Kidney epithelial cell (primary cell): Measurements from ENCODE around the gene OTUD7B. TPM values are rescaled to one million over a fixed set of nuclear protein-coding genes. Genes with fewer than 3 reads are reported as not detected.

Experiments
- DNase-seq: peaks from one replicate; pipeline ENCODE4 v3.0.0-alpha.2; 2010; ENCODE audit warnings: low read depth
- H3K27me3 ChIP-seq: 2 replicates; pipeline ENCODE4 v1.6.0; 2011; ENCODE audit warnings: low read length; ENCODE audit not compliant: control insufficient read depth, insufficient read depth
- H3K36me3 ChIP-seq: 2 replicates; pipeline ENCODE4 v1.5.1; 2011; ENCODE audit warnings: low read length; ENCODE audit not compliant: control insufficient read depth, insufficient read depth
- H3K4me3 ChIP-seq: 2 replicates; pipeline ENCODE4 v1.5.1; 2011; ENCODE audit warnings: low read depth, mild to moderate bottlenecking, control low read depth, low read length
- CTCF ChIP-seq: IDR thresholded peaks from 2 replicates; pipeline ENCODE4 v1.5.1; 2011; ENCODE audit warnings: mild to moderate bottlenecking, moderate library complexity, low read length, control low read depth, inconsistent platforms; ENCODE audit not compliant: insufficient read depth, poor library complexity, severe bottlenecking
- total RNA-seq: library from RNA; depleted of rRNA; stranded (reverse); fragments of >200 nt; gene quantifications from 2 replicates; pipeline ENCODE4 v1.2.3, GENCODE V29; 2015

Gene OTUD7B
- total RNA-seq, 1 donor from 2014 or later: 14.7 TPM

DNA sequence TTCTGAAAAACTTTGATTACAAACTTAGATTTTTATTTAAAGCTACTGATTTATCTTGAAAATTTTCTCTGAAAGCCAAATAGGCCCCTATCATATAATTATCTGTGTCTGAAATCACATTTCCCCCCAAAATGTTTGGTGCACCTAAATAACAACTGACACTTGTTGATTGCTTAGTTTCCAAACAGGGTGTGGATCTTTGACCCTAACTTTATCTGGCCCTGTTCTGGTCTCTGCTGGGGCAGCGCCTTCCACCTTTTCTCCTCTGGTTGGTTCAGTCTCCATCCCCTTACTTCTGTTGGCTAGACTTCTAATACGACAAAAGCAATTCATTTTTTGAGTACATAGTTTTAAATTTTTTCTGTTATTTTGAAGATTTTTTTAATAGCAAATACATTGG, 10.2 kb upstream of the OTUD7B start:
- no peak for TF ChIP-seq CTCF
- no peaks in the 10 kb centered on the region for H3K36me3 ChIP-seq
- no peak for DNase-seq
- no peaks in the 10 kb centered on the region for H3K27me3 ChIP-seq
- H3K4me3 ChIP-seq: no peak overlapping the region

- no peaks in the 10 kb centered on the region for H3K27me3 ChIP-seq
- no peak for DNase-seq
- H3K36me3 ChIP-seq: no peaks in the 10 kb centered on the region
- no peak for TF ChIP-seq CTCF
- H3K4me3 ChIP-seq: no peak overlapping the region
These were observed 7.6 kb upstream of the OTUD7B start for GRCh38 chr1:150018165-150018564.

DNA sequence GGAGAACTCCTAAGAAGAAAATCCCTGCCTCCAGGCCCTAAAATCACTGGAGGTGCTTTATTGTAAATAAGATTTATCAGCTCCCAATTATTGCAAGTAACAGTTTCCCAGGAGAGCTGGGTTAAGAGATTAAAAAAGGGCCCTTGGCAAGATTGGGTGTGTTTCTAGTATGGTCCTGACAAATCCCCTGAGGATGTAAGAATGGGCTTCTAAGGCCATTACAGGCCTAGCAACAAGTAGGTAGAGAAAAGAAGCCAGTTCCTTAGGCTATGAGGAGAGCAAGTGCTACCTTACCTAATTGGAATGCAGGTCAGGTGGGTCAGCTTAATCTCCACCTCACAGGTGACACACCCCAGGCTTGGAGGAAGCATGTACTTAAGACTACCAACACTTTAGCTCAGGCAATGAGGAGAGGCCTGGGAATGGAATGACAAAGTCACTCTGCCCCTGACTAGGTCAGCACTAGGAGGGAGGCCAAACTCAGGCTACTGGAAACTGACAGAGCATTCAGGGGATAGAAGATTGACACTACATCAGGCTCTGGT, 6.8 kb upstream of the OTUD7B start:
- Histone ChIP-seq H3K36me3 (no peaks in the 10 kb centered on the region), H3K27me3 (no peaks in the 10 kb centered on the region), H3K4me3 (no peak overlapping the region)
- TF ChIP-seq CTCF: no peak
- DNase-seq: no peak

DNA sequence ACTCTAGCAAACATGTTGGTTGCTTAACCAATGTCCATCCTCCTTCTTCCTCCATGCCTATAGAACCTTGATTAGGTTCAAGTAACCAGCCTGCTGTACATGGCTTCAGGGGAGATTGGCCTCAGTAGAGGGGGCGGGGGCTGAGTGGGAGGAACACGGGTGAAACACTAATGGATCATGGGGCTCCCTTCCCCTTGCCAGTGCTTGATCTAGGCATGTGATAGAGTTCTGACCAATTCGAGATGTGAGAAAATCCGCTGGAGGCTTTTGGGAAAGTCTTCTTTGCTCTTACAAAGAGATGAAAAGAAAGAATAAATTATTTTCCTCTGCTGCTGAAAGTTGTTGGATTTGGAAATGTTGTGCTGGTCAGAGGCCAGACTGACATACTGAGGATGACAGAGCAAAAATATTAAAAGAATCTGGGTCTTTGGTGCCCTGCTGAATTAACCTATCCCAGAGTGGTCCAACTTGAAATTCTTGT, 5.2 kb upstream of the OTUD7B start:
- no peak for DNase-seq
- Histone ChIP-seq H3K4me3 (no peak overlapping the region), H3K27me3 (no peaks in the 10 kb centered on the region), H3K36me3 (no peaks in the 10 kb centered on the region)
- no peak for TF ChIP-seq CTCF

- Histone ChIP-seq H3K27me3 (no peaks in the 10 kb centered on the region), H3K36me3 (no peaks in the 10 kb centered on the region), H3K4me3 (no peak overlapping the region)
- DNase-seq: no peak
- no peak for TF ChIP-seq CTCF
These were observed 2.1 kb upstream of the OTUD7B start for GRCh38 chr1:150012611-150013010.
